Stomach smooth muscle (tissue), 2 donors: Measurements from ENCODE around the gene SLC22A23.

Experiments
- H3K27ac ChIP-seq: one replicate; pipeline ENCODE4 v1.7.0; 2013; ENCODE audit warnings: mild to moderate bottlenecking, low read length, inconsistent platforms
- H3K27me3 ChIP-seq, 2 donors: one replicate each; pipeline ENCODE4 v1.7.0; 2013; ENCODE audit warnings: low read length in 2 of 2; ENCODE audit not compliant: insufficient read depth in 2 of 2, control insufficient read depth in 1 of 2
- H3K36me3 ChIP-seq, 2 donors: one replicate each; pipeline ENCODE4 v1.7.0; 2013; ENCODE audit warnings: low read length in 2 of 2; ENCODE audit not compliant: control insufficient read depth in 2 of 2, insufficient read depth in 2 of 2
- H3K4me1 ChIP-seq: one replicate; pipeline ENCODE4 v1.7.0; 2013; ENCODE audit warnings: low read length; ENCODE audit not compliant: control insufficient read depth, insufficient read depth
- H3K4me3 ChIP-seq, 2 donors: one replicate each; pipeline ENCODE4 v1.7.0; 2013; ENCODE audit warnings: low read length in 2 of 2
- H3K9ac ChIP-seq, 2 donors: one replicate each; pipeline ENCODE4 v1.7.0; 2013; ENCODE audit warnings: low read length in 2 of 2, mild to moderate bottlenecking in 1 of 2
- H3K9me3 ChIP-seq, 2 donors: one replicate each; pipeline ENCODE4 v1.7.0; 2013; ENCODE audit warnings: low read length in 2 of 2; ENCODE audit not compliant: control insufficient read depth in 2 of 2
- donor health status: healthy.
- donor health status: Pancreatic carcinoma.

SLC22A23 gene

GRCh38 chr6:3427687-3428085 lies 29.2 kb downstream of the SLC22A23 start:
- Histone ChIP-seq H3K9ac (no peak overlapping the region), H3K27me3 (no peaks in the 10 kb centered on the region), H3K27ac (no peak overlapping the region), H3K4me1 (no peaks in the 10 kb centered on the region), H3K9me3 (no peaks in the 10 kb centered on the region), H3K4me3 (no peak overlapping the region), H3K36me3 (no peaks in the 10 kb centered on the region)

DNA sequence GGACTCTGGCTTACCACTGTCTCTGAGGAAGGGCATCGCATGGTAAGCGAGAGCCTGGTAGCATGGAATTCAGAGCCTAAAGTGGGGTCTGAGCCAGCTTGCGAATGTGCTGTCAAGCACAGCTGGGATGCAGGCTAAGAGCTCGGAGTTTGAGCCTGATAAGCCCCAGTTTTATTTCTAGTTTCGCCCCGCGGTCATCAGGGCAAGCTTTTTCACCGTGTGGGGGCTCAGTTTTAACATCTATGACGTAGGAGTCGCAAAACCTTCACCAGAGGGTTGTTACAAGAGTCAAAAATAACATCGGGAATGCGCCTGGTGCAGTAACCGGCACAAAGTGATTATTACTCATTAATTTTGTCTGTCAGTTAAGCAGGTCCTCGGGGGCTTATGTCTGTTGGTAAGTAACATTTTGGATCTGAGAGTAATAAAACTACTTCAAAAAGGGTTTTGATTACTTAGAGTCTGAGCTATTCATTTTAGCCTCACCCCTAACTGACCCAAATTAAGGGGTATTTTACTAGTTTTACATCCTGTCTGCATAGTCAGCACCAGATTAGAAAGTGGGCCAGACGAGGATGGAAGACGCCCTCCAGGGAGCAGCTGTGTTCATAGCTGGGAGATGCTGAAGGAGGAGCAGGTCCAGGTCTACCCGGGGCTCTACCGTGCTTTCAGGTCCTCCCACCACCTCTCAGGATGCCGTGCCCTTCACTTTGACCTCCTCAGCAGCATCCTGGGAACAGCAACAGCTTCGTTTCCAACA lies 29.7 kb downstream of the SLC22A23 start:
- Histone ChIP-seq H3K4me1 (no peaks in the 10 kb centered on the region), H3K9me3 (no peaks in the 10 kb centered on the region), H3K36me3 (no peaks in the 10 kb centered on the region), H3K27ac (no peak overlapping the region), H3K4me3 (no peak overlapping the region), H3K27me3 (no peaks in the 10 kb centered on the region), H3K9ac (no peak overlapping the region)

GRCh38 chr6:3426091-3426926 lies 30.5 kb downstream of the SLC22A23 start:
- Histone ChIP-seq H3K27me3 (no peaks in the 10 kb centered on the region), H3K27ac (no peak overlapping the region), H3K4me3 (no peak overlapping the region), H3K9me3 (no peaks in the 10 kb centered on the region), H3K4me1 (no peaks in the 10 kb centered on the region), H3K9ac (no peak overlapping the region), H3K36me3 (no peaks in the 10 kb centered on the region)

GRCh38 chr6:3425574-3425973 lies 31.3 kb downstream of the SLC22A23 start:
- H3K27ac ChIP-seq, result no peak overlapping the region
- no peaks in the 10 kb centered on the region for H3K9me3 ChIP-seq
- H3K4me1 ChIP-seq, result no peaks in the 10 kb centered on the region
- no peaks in the 10 kb centered on the region for H3K27me3 ChIP-seq
- no peak overlapping the region for H3K9ac ChIP-seq
- no peaks in the 10 kb centered on the region for H3K36me3 ChIP-seq
- no peak overlapping the region for H3K4me3 ChIP-seq

- Histone ChIP-seq H3K9me3 (no peaks in the 10 kb centered on the region), H3K27me3 (no peaks in the 10 kb centered on the region), H3K9ac (no peak overlapping the region), H3K4me1 (no peaks in the 10 kb centered on the region), H3K4me3 (no peak overlapping the region), H3K36me3 (no peaks in the 10 kb centered on the region), H3K27ac (no peak overlapping the region)
Measured at GRCh38 chr6:3424185-3424927, 32.5 kb downstream of the SLC22A23 start.

- Histone ChIP-seq H3K9me3 (no peaks in the 10 kb centered on the region), H3K9ac (no peak overlapping the region), H3K4me3 (no peak overlapping the region), H3K27ac (no peak overlapping the region), H3K4me1 (no peaks in the 10 kb centered on the region), H3K27me3 (no peaks in the 10 kb centered on the region), H3K36me3 (no peaks in the 10 kb centered on the region)
Measured at GRCh38 chr6:3423439-3424184, 33.2 kb downstream of the SLC22A23 start.

DNA sequence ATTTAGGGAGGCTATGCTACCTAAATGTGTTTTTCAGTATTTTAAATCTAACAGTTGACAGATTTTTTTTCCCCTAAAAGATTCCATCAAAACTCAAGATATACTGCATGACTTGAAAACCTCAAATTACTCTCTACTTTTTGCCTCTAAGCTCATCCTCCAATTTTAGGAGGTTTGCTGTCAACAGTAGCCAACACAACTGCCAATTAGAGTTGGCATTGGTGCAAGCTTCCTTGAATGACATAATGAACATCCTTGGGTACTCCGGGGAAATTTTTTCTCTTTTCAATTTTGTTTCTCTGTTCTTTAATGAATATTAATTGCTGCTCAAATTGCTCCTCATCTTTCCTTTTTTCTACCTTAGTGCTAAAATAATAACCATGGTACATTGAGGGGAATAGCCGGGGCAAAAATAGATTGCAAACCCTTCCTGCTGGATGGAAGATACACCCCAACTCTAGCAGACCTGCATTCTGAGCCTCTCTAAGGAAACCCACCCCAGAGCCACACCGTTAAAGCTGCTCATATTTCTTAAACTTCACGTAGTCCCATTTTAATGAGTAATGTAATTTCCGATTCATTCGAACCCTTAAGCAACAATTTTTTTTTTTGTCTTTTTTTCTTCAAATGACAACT lies 34.3 kb downstream of the SLC22A23 start:
- H3K4me3 ChIP-seq, result no peak overlapping the region
- no peak overlapping the region for H3K9ac ChIP-seq
- no peaks in the 10 kb centered on the region for H3K4me1 ChIP-seq
- H3K27ac ChIP-seq, result no peak overlapping the region
- no peaks in the 10 kb centered on the region for H3K9me3 ChIP-seq
- H3K36me3 ChIP-seq, result no peaks in the 10 kb centered on the region
- H3K27me3 ChIP-seq, result peaks cover 0 to 2% of the 10 kb centered on the region in 2 donors

DNA sequence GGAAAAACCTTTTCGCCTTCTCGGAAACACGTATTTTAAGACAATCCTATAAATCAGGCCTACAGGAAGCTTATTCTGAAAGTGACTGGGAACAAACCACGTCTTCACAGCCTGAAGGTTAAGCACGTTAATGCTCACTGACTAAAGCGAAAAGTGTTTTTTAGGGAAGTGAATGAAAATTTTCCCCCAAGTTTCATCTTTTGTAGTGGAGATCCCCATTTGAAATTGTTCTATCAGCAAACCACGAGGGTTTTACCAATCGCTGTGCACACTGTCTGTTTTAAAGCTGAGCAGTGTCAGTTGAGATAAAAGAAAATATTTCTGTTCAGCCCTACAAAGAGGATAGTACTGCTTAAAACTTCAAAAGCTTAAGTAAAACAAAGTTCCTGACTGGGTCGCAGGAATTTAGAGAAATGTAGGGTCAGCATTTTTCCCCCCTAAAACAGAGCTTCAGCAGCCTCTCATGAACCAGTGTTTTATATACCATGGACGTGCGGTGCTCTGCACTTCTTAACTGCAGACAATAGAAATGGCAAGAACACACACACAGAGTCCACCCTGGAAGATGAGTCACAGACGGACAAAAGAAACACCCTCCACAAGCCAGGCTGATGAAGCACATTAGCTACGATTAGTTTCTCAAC lies 34.9 kb downstream of the SLC22A23 start:
- H3K27me3 ChIP-seq, result peaks cover 0 to 2% of the 10 kb centered on the region in 2 donors
- no peaks in the 10 kb centered on the region for H3K4me1 ChIP-seq
- no peaks in the 10 kb centered on the region for H3K9me3 ChIP-seq
- H3K9ac ChIP-seq, result no peak overlapping the region
- H3K4me3 ChIP-seq, result no peak overlapping the region
- no peaks in the 10 kb centered on the region for H3K36me3 ChIP-seq
- no peak overlapping the region for H3K27ac ChIP-seq

DNA sequence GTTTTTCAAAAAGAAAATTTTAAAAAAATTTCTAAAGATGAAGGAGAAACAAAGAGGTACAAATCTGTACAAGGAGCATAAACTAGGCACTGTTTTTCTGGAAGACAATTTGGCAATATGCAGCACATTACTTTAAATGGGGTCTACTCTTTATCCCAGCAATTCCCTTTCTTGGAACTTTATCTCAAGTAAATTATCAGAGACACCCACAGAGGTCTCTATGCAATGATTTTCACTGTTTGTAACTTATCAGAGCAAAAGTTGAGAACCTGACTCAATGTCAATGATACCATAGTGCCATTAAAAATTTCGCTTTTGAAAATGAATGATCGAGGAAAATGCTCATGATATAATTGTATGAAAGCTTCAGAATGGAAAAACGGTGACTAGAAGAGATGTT lies 35.7 kb downstream of the SLC22A23 start:
- Histone ChIP-seq H3K4me1 (no peaks in the 10 kb centered on the region), H3K4me3 (no peak overlapping the region), H3K9me3 (no peaks in the 10 kb centered on the region), H3K36me3 (no peaks in the 10 kb centered on the region), H3K27me3 (peaks cover 0 to 2% of the 10 kb centered on the region in 2 donors), H3K27ac (no peak overlapping the region), H3K9ac (no peak overlapping the region)
